HG02981 (cell line): Measurements from ENCODE around the gene SIPA1.
"Not testable (repeated sequence)": the region's sequence is repeated elsewhere in the genome, so short reads cannot be mapped to it uniquely, and the experiment has no call there.

Source experiments
- ATAC-seq: cut with Tn5 transposase; IDR thresholded peaks from one replicate; pipeline ENCODE4 v1.9.1; 2021; ENCODE audit warnings: mild to moderate bottlenecking, moderate library complexity; ENCODE audit not compliant: unreplicated experiment

SIPA1 gene

DNA sequence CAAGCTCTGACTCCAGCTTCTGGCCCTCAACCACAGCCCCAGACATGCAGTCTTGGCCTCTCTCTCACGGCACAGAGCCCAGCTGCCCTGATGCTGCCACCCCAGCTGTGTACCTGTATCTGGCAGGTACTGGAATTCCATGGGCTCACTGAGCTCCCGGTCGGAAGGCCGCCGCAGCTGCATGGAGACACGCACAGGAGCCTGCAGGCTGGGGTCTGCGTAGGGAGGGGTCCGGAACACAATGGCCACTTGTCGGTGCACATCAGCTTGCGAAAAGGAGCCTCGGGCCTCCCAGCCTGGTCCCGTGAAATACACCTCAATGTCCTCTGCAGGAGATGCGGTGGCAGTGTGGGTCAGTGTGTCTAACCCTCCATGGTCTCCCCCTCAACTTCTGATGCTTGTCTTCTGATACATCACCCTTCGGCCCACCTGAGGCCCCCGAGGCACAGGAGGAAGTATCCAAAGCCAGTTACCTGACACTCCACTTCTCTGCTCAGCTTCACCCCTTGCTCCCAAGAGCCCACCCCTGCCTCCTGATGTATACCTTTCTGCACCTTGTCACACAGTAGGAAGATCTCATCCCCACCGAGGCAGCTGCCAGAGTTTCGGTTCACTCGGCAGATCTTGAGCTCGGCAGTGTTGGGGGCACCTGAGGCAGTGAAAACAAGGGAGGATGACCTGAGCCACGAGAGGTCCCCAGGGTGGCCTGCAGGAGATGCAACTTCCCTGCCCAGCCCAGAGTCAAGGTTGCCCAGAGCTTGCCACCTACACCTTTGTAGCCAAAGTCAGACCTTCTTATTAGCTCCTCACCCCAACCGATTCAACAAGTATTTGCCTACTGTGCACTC, 20.5 kb downstream of the SIPA1 start:
- no peak for ATAC-seq

DNA sequence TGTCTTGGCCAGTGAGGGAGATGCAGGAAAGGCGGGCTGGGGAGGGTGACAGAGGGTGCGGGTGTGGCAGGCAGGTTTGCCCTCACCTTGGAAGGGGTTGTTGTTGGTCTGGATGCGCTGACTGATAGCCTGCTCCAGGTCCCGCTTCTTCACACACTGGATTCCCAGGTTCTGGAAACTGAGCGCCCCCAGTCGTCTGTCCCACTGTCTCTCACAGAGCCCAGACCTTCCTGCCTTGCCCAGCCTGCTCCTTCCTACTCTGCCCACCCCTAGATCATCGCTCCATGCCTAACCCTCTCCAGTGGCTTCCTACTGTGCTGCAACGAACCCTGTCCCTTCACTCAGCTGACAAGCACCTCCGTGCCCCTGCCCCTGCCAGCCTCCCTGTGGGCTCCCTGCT, 22.1 kb downstream of the SIPA1 start:
- no peak for ATAC-seq

DNA sequence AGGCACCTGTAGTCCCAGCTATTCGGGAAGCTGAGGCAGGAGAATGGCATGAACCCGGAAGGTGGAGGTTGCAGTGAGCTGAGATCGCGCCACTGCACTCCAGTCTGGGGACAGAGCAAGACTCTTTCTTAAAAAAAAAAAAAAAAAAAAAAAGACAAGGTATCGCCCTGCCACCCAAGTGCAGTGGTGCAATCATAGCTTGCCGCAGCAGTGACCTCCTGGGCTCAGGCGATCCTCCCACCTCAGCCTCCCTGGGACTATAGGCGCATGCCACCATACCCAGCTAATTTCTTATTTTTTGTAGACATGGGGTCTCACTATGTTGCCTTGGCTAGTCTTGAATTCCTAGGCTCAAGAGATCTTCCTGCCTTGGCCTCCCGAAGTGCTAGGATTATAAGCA, 23.0 kb downstream of the SIPA1 start:
- ATAC-seq: not testable (repeated sequence)

DNA sequence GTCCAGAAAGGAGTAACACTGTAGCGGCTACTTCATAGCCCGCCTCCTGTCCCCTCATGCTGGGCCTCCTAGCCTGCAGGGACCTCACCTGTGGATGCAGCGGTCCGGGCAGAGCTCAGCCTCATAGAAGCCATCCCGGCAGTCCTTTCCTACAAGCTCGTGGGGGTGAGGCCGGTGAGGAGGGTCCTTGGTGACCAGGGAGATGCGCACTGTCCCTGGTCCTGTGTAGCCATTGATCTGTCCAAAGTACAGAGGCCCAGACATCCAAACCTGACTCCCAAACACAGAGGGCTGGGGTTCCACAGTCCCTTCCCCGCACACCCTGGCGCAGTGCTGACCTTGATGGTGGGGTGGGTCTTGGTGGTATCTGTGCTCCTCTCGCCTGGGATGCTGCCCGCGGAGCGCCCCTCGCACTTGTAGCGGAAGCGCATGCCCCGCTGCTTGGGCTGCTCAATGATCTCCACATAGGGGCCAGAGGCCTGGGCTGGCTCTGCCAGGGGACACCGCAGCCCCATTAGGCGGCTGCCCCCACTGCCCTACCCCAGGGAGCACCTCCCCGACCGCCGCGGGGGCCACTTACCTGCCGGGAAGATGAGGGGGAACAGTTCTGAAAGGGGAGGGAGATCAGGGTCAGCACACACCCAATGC, 23.8 kb downstream of the SIPA1 start:
- ATAC-seq: no peak

DNA sequence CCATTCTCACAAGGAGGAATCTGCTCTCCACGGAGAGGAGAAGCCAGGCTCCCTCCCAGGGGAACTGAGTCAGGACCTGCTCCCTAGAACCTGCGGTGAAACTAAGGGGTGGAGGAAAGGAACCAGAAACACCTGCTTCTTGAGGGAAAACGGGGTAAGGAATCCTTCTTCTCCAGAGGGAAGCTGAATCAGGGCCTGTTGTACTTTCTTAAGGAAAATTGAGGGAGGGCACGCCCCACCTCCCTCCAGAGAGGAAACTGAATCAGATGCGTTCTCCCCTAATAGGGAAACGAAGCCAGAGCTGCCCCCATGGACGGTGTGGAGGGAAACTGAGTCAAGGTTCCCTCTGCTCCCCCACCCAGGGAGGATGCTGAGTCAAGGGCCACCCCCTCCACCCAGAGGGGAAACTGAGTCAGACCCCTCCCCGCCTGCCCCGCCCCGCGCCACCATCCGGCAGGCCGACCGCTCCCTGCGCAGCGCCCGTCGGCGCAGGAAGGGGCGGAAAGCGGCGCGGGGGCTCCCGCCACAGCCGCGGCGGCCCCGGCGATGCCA, 24.4 kb downstream of the SIPA1 start:
- ATAC-seq: peak; percentile 23

GRCh38 chr11:65662799-65663638, 25.1 kb downstream of the SIPA1 start, which contains the start of gene RELA:
RELA (minus strand) TSS chr11:65662916; CDS start chr11:65662832, 84 bp downstream.
- peak; percentile 73 for ATAC-seq

DNA sequence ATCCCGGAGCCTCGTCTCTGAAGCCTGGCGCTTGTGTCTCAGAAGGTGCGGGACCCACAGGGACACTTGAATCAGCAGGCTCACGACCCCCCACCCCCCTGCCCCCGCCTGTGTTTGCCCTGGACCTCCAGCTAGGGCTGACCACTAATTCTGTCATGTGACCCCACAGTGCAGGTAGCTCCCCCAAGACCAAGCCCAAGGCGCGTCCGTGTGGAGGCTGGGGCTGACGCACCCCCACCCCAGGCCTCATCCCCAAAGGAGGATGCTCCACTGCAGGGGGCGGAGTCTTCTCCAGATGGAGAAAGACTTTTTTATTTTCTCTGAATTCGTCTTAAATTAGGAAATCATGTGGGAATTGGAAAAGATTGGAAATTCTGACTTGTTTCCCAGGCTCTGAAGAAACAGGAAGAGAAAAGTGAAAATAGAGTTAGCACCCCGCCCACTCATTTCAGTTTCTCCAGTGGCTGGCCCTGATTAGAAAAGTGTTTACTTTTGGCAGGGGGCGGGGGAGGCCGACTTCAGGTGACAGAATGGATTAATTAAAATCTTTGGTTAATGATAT, 25.8 kb downstream of the SIPA1 start:
- ATAC-seq: peak; percentile 10

DNA sequence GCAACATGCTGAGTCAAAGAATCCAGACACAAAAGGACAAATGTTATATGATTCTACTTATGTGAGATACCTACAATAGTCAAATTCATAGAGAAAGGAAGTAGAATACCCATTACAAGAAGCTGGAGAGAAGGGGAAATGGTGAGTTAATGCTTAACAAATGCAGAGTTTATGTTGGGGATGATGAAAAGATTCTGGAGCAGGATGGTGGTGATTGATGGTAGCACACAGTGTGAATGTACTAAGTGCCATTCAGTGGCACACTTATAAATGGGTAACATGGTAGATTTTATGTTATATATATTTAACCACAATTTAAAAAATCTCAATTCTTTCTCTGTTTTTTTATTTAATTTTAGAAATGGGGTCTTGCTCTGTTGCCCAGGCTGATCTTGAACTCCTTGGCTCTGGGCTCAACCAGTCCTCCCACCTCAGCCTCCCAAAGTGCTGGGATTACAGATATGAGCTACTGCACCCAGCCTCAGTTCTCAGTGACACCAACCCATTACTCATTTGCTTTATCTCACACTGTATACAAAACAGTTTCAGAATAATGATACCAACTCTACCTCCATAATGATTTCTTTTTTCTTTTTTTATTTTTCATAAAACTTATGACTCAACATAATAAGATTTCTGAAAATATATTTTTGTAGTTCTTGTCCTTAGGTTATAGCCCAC, 34.4 kb downstream of the SIPA1 start:
- no peak for ATAC-seq

DNA sequence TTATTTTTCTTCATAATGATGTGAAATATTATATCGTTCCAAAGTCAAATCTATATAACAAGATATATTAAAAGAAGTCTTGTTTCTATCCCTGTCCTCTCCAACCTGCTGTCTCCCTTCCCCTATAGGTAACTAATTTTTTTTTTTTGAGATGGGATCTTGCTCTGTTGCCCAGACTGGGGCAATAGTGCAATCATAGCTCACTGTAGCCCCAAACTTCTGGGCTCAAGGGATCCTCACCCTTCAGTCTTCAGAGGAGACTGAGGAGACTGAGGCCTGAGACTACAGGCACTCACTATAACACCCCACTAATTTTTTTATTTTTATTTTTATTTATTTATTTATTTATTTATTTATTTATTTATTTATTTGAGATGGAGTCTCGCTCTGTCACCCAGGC, 35.1 kb downstream of the SIPA1 start:
- no peak for ATAC-seq

DNA sequence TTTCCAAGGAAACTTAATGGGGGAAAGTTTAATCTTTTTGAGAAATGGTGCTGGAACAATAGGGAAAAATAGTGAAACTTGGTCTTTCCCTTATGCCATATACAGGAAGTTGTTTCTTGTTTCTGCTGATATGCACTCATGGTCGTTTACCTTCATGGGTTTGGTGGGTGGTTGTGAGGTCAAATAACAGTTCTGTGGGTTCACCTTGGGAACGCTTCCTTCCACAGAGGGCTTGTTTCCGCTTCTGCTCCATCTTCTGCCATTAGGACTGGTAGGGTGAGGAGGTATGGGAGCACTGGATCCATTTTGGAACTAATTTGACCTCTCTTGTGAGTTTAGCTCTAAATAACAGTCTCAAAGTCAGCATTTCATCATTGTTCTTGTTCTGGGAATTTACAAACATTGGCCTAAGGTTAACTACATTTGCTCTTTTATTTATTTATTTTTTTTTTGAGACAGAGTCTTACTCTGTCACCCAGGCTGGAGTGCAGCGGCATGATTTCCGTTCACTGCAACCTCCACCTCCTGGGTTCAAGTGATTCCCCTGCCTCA, 42.4 kb downstream of the SIPA1 start:
- no peak for ATAC-seq

- not testable (repeated sequence) for ATAC-seq
These were observed 45.6 kb downstream of the SIPA1 start for GRCh38 chr11:65683480-65683879.

- no peak for ATAC-seq
These were observed 48.1 kb downstream of the SIPA1 start for GRCh38 chr11:65685981-65686380.

GRCh38 chr11:65691847-65692246, 53.9 kb downstream of the SIPA1 start:
- not testable (repeated sequence) for ATAC-seq

DNA sequence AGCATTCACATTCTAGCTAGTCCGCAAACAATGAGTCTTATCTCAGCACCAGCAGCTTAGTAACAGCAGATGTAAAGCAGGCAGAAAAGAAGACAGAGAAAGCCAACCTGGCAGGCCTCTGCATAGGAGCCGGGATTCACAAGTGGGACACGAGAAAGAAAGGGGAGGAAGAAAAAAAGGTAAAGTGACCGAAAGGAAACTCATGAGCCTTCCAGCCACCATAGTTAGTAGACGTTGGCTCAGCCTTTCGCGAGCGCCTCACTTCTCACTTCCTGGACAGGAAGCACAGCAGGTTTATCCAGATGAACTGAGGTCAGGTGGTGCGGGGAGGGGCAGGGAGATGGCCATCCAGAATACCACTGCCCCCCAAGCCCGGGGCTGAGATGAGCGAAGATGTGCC, 54.5 kb downstream of the SIPA1 start:
- ATAC-seq: no peak

GRCh38 chr11:65695459-65696241, 57.7 kb downstream of the SIPA1 start:
- ATAC-seq: no peak

DNA sequence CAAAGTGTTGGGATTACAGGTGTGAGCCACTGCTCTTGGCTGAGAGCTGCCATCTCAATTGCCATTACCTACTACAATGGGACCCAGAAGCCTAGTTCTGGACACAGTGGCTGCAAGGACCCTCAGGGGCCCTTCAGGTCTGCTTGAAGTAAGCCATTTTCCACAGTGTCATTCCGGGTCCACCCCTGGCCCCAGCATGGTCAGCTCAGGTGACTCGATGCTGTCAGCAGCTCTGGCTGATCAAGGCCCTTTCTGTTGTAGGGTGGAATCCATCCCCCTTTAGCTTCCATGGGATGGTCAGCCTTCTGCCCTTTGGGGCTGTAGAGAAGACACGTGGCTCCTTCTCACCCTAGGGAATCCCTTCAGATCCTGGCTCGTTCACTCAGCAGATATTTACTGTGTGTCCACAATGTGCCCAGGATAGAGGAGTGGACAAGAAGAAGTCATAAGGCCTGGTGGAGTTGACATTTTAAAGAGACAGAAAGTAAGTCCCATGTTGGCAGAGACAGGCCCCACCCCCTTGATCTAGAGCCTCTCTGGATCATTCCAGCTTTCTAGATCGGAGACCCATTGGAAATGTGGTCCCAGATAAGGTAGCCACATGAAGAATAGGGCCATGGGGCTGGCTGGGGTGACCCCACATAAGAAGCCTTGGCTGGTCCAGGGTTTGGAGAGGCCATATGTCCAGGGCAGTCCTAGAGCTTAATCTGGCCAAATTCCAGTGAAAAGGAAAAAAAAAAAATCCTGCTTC, 59.1 kb downstream of the SIPA1 start:
- ATAC-seq: no peak

DNA sequence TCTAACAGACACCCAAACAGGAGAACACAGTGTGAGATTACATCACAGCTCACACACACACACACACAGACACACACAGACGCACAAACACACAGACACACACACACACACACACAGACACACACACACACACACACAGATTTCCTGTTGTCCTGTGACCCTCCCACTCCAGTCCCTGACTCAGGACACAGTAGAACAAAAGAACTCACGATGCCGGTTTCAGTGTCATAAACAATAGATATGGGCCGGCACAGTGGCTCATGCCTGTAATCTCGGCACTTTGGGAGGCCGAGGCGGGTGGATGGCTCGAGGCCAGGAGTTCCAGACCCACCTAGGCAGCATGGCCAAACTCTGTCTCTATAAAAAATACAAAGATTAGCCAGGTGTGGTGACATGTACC, 60.3 kb downstream of the SIPA1 start:
- ATAC-seq: no peak

DNA sequence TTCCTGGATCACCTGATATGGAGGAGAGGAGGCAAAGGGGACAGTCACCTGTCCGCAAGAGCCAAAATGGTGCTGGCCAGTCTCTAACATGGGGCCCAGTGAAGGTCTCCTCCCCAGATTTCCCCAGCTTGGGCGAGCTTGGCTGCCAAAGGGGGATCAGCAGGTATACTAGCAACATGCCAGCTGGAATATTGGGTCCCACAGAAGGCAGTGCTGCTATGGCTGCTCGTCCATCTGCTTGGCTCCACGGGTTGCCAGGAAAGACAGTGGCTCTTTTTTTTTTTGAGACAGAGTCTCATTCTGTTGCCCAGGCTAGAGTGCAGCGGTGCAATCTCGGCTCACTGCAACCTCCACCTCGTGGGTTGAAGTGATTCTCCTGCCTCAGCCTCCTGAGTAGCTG, 61.4 kb downstream of the SIPA1 start:
- no peak for ATAC-seq
